ENCODE data around the gene RTL3.

DNA sequence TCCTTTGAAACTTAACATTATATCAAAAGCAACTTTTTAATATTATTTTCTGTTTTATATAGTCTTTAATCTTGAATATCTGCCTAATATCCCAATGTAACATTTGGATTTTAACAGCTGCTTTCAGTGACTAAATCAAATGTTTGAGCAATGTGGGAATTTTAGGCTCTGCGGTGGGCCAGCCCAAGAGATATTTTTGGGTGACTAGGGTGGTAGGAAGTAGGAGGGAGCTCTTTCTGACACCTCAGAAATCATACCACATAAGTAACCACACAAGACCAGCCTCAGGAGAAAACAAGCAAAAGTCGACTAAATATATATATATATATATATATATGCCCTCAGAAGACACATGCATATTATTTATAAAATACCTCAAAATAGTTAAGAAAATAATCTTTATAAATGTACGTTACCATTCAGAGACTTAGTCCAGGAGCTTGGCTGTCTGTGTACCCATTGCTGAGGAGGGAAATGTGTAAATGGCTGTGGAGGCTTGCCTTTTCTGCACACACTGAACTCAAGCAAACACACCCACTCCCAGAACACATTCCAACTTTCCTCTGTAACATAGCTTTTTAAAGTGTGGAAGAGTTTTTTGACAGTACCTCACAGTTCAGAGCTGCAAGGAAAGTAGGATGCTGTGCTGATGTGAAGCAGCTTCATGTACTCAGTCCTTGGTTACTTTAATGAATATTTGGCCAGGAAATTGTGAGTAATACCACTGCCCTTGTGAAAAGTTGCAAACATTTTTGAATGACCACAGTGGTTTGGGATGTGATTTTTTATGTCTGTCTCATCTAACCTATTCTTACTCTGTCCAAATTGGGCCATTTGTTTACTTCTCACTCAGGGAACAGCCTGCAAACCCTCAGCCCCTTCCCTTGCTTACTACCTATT is at the start of gene RTL3:
- no peak for TF ChIP-seq POLR2AphosphoS5 (IDR thresholded peaks at IDR 0.05; ENCODE audit: control insufficient read depth, insufficient read depth, low read depth, low read length)
- TF ChIP-seq TAF1 (IDR thresholded peaks at IDR 0.05; ENCODE audit: control insufficient read depth, extremely low read depth, insufficient read depth, low read length, severe bottlenecking) = no peak
- no peak for TF ChIP-seq ZFP1 (CRISPR knock-in tag; IDR thresholded peaks at IDR 0.05)
- TF ChIP-seq XRCC5 (IDR thresholded peaks at IDR 0.05; ENCODE audit: low read depth, low read length) = no peak
- TF ChIP-seq NUFIP1 (IDR thresholded peaks at IDR 0.05; ENCODE audit: partially characterized antibody) = no peak
- no peak for TF ChIP-seq PCBP1 (IDR thresholded peaks at IDR 0.05; ENCODE audit: low read depth, low read length, poor library complexity, severe bottlenecking)

Measured in K562 (cell line).